NCI-H2029 treated with DMSO at 0.1 percent for 48 hours (cell line): ENCODE measurements around the gene E4F1.
"Not testable (repeated sequence)": the region's sequence is repeated elsewhere in the genome, so short reads cannot be mapped to it uniquely, and the experiment has no call there.

Source experiments
- DNase-seq: peaks from one replicate; lab custom pipeline; 2025; lab: John Stamatoyannopoulos, UW

E4F1 gene

DNA sequence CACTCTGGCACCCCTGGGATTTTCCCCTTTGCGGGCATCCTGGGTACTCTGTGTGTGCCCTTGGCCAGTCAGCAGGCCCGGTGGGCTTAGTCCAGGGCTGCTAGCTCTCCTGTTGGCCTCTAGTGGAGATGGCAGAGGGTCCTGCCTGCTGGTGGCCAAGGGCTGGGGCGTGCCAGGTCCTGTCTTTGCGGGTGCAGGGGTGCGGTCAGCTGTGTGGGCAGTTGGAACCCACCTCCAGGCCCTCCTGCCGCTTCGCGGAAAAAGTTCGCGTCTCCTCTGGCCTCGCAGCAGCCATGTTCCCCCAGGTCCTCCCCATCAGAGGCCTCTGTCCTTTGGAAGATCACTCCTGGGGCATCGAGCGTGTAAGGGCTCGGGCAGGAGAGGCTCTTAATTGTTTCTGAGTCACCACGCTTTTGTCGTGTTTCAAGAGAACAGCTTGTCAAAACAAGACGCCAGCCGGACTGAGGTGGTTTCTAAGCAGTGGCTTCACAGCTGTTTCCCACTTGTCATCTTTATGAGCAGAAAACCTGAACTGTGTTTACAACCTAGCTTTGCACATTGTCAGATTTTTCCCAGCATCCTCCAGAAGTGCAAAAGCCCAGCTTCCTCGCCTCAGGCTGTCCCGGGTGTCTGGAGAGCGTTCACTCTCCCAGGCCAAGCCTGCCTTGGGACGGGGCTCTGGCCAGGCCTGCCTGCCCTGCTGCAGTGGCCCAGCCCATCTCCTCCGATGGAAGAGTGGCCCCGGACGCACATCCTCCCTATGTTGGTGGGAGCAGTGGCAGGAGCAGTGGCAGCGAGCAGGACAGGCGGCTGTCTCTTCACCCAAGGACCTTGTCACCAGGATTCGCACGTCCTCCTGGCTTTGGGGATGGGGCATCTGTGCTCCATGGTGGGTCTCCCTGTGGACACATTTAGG, 7.9 kb downstream of the E4F1 start:
- no peak for DNase-seq

DNA sequence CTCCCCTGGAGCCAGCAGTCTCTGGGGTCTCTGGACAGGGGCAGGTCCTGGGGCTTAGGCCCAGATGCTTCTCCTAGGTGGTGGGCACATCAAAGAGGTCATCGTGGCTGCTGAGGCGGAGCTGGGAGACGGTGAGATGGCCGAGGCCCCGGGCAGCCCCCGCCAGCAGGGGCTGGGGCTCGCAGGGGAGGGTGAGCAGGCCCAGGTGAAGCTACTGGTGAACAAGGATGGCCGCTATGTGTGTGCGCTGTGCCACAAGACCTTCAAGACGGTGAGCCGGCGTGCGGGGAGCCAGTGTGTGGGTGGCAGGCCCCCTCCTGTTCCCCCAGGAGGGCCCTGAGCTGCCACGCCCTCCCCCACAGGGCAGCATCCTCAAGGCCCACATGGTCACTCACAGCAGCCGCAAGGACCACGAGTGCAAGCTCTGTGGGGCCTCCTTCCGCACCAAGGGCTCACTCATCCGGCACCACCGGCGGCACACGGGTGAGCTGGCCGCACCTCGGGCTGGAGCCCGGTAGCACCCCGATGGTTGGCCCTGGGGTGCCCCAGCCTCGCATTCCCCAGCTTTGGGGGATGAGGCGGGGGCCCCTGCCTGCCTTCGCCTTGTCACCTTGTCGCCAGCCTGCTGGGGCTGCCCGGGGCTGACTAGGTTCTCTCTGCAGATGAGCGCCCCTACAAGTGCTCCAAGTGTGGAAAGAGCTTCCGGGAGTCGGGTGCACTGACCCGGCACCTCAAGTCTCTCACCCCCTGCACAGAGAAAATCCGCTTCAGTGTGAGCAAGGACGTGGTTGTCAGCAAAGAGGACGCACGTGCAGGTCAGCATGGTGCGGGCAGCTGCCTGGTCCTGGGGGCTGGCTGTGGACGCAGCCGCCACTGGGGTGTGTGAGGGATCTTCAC, 9.0 kb downstream of the E4F1 start:
- DNase-seq: no peak

DNA sequence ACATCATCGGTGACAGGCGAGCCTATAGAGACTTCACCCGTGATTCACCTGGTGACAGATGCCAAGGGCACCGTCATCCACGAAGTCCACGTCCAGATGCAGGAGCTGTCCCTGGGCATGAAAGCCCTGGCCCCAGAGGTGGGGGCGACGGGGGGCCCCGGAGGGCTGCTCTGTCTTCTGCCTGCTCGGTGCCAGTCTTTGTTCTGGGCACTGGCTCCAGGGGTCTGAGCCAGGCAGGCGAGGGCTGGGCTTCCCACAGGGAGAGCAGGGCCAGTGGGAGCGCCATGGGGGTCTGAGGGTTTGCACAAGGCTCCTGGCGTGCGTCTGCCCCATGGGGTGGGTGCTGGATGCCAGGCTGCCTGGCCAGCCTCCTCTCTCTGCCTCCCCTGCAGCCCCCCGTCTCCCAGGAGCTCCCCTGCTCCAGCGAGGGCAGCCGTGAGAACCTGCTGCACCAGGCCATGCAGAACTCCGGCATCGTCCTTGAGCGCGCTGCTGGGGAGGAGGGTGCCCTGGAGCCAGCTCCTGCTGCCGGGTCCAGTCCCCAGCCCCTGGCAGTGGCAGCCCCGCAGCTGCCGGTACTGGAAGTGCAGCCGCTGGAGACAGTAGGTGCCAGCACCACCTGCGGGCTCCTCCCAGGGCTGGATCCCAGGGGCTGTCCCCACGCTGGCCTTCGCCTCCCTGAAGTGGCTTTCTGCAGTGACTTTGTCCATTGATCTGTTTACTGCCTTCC, 9.8 kb downstream of the E4F1 start:
- no peak for DNase-seq

DNA sequence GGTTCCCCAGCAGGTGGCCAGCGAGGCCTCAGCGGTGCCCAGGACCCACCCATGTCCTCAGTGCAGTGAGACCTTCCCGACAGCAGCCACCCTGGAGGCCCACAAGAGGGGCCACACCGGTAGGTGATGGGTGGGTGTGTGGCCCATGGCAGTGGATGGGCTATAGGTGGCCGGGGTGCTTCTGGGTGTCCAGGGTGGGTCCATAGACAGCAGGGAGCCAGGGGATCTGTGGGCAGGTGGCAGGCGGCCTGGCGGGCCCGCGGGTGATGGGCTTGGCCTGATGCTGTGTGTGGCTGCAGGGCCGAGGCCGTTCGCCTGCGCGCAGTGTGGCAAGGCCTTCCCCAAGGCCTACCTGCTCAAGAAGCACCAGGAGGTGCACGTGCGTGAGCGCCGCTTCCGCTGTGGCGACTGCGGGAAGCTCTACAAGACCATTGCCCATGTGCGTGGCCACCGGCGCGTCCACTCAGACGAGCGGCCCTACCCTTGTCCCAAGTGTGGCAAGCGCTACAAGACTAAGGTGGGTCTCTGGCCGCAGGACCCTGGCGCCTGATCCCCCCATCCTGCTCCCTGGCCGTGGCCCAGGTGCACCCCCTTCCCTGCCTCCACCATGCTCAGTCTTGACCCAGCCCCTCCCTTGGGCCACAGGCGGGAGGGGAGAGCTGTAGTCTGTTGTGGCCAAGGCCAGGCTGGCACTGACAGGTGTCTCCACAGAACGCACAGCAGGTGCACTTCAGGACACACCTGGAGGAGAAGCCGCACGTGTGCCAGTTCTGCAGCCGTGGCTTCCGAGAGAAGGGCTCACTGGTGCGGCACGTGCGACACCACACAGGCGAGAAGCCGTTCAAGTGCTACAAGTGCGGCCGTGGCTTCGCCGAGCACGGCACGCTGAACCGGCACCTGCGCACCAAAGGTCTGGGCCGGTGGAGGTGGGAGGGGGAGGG, 10.8 kb downstream of the E4F1 start:
- DNase-seq: peak; percentile 51

DNA sequence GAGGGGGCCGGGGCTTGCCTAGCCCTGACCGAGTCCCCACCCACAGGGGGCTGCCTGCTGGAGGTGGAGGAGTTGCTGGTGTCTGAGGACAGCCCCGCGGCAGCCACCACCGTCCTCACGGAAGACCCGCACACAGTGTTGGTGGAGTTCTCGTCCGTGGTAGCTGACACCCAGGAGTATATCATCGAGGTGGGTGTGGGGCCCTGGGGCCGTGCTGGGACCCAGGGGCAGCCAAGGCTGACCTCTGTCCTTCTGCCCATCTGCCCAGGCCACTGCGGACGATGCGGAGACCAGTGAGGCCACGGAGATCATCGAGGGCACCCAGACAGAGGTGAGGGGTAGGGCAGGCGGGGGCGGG, 11.4 kb downstream of the E4F1 start:
- DNase-seq: no peak

DNA sequence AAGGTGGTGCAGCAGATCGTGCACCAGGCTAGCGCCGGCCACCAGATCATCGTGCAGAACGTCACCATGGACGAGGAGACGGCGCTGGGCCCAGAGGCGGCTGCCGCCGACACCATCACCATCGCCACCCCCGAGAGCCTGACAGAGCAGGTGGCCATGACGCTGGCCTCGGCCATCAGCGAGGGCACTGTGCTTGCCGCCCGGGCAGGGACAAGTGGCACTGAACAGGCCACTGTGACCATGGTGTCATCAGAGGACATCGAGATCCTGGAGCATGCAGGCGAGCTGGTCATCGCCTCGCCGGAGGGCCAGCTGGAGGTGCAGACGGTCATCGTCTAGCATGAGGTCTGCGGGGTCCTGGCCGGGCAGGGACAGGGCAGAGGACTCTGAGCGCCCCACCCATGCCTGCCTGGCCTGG, 11.9 kb downstream of the E4F1 start:
- no peak for DNase-seq

DNA sequence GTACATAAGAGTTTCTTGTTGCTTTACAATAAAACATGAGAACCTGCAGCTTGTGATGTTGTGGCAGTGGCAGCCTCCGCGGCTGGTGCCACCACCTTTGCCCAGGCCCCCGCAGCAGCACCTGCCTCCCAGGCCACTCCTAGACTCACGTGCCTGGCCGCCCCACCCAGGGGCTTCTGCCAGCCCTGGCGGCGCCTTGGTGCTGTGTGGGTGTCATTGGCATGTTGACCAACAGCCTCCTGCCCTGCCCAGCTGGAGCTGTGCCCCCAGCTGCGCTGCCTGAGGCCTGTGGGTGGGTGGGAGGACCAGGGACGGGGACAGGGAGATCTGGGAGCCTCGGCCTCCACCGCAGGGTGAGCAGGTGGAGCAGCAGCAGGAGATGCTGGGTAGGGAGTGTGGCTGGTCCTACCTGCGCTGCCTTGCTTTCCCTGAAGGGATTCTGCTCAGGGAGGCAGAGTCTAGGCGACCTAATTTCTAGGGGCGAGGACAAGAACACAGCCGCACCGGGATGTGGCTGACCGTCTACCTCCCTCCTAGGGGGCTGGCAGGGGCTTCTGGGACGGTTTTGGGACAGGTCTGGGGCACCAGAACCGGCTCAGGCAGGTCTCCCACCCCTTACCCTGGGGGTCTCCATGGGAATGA, 12.4 kb downstream of the E4F1 start:
- no peak for DNase-seq

DNA sequence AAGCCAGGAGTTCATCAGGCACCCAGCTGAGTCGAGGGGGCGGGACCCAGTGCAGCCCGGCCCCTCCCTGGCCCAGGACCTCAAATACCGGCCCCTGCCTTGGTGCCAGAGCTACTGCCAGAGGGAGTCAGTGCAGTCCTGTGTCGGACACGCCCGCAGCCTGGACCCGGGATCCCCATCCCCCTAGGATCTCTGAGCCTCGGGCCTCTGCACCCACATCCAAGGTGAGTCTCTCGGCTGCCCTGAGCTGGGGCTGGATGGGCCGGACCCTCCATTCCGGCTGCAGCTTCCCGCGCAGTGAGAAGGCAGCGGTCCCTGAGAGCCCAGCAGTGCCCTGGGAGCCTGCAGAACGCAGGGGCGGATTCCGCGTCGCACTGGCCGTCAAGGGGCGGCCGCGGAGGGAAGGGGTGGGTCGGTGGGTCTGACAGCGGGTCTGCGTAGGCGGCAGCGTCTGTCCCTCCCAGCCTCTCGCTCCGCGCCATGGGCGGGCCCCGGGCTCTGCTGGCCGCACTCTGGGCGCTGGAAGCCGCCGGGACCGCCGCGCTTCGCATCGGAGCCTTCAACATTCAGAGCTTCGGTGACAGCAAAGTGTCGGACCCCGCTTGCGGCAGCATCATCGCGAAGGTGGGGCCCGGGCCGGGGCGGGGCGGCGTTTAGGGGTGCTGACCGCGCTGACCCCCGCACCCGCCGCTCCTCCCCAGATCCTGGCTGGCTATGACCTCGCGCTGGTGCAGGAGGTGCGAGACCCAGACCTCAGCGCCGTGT, 13.1 kb downstream of the E4F1 start, which contains the start of gene DNASE1L2:
Gene DNASE1L2, plus strand, starts transcription at position 108 of the 765 bp plus-strand sequence. Its CDS starts 373 bp downstream, at position 481.
- DNase-seq: no peak

DNA sequence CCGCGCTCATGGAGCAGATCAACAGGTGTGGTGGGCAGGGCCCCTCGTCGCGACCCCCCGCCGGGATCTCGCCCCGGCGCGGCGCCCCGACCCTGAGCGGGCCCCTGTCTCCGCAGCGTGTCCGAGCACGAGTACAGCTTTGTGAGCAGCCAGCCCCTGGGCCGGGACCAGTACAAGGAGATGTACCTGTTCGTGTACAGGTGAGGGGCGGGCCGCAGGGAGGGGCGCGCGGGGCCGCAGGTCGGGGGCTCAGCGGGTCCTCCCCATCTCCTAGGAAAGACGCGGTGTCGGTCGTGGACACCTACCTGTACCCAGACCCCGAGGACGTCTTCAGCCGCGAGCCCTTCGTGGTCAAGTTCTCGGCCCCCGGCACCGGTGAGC, 13.7 kb downstream of the E4F1 start:
- DNase-seq: no peak

DNA sequence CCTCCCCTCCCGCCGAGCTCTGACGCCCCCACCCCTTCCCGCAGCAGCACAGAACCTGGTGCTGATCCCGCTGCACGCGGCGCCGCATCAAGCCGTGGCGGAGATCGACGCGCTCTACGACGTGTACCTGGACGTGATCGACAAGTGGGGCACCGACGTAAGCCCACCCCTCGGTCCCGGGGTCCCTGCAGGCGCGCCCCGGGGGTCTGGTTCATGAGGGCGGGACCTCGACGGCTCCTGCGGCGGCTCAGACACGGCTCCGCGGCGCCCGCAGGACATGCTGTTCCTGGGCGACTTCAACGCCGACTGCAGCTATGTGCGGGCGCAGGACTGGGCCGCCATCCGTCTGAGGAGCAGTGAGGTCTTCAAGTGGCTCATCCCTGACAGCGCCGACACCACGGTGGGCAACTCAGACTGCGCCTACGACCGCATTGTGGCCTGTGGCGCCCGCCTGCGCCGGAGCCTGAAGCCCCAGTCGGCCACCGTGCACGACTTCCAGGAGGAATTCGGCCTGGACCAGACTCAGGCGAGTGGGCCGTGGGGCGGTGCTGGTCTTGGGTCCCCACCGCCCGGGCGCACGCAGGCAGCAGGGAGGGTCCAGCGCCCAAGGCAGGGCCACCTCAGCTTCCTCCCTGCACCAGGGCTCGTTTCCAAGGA, 14.2 kb downstream of the E4F1 start:
- DNase-seq: no peak

DNA sequence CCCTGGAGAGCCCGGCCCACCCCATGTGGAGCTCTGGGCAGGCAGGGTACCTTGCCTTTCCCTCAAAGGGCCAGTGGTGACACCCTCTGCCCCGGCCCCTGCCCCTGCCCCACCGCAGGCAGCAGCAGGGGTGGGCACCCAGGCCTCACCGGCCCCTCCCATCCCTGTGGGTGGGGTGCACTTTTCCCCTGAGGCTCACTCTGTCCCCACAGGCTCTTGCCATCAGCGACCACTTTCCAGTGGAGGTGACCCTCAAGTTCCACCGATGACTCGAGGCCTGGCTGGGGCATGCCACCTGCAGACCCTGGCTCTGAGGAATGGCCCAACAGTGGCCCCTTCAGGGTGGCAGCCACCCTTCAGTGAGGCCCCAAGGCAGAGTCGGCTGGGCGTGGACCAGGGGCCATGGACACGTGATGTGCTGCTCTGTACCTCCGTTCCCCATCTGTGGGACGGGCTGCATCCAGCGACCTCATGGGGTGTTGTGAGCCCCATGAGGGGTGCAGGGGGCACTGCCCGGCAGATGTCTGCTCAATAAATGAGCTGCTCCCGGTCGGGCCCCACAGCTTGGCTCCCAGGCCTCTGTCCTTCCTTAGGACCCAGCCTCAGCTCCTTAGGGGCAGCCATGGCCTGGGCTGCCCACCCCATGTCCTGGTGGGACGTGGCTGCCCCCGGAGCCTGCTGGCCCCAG, 14.9 kb downstream of the E4F1 start:
- no peak for DNase-seq

DNA sequence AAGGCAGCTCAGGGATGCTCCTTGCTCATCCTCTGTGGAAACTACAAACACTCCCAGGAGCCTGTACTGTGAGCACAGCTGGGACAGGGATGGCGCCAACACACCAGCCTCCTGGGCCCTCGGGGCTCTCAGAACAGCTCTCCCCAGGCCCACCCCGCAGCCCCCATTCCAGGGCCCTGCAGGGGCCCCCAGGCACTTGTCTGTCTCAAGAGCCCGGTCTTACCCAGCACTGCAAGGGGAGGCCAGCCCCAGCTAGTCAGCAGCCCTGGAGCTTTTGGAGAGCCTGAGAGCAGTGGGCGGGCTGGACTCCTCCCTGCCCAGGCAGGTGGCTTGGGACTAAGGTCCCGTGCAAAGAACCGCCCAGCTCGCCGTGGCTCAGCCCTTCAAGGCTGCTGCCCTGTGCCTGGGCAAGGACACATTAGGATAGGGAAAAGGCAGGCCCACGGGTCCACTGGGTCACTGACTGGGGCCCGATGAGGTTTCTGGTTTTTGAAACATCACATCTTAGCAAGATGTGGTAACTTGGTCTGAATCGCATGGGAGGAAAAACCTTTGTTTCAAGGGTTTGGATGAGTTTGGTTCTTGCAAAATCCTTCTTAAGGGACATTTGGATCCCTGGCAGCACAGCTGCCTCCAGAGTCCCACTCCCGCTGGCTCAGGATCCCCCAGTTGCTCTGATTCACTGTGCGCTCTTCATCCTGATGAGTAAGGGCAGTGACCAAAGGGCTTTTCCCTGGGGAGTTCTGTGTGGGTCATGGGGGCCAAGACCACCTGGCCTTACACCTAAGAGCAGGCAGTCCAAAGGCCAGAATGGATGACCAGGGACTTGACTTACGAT, 15.7 kb downstream of the E4F1 start:
- no peak for DNase-seq

DNA sequence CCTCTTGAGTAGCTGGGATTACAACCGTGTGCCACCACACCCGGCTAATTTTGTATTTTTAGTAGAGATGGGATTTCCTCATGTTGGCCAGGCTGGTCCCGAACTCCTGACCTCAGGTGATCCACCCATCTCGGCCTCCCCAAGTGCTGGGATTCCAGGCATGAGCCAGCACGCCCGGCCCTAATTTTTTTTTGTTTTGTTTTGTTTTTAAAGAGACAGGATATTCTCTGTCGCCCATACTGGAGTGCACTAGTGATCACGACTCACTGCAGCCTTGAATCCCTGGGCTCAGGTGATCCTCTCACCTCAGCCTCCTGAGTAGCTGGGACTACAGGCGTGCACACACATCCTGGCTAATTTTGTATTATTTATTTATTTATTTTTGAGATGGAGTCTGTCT, 16.9 kb downstream of the E4F1 start:
- not testable (repeated sequence) for DNase-seq

DNA sequence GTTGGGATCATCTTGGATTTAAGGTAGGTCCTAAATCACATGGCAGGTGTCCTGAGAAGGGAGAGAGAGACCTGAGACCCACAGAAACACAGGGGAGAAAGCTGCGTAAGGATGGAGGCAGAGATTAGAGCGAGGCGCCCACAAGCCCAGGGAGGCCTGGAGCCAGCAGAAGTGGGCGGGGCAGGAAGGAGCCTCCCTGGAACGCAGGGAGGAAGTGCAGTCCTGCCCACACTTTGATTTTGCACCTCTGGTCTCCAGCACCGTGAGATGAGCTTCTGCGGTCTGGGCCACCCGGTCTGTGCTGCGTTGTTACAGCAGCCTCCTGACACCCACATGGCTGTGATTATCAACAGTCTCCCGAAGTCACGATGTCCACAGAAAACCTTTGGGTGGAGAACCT, 19.2 kb downstream of the E4F1 start:
- no peak for DNase-seq

DNA sequence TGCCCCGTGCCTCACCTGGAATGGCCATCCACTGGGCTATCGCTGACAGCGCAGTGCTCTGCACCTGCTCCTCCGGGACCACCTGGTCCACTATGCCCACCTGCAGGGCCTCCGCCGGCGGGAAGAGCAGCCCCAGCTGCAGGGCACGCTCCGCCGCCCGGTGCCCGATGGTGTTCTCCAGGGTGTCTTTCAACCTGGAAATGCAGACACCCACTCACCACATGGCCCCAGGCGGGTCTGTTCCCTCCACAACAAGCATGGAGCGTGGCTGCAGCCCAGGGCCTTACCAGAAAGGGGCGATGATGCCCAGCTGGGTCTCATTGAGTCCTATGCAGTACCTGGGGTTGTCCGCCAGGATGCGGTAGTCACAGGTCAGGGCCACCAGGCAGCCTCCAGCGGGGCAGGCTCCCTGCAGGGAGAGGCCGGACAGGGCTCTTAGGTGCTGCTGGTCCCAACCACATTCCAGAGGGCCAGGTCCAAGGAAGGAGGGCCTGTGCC, 19.7 kb downstream of the E4F1 start:
- DNase-seq: no peak

DNA sequence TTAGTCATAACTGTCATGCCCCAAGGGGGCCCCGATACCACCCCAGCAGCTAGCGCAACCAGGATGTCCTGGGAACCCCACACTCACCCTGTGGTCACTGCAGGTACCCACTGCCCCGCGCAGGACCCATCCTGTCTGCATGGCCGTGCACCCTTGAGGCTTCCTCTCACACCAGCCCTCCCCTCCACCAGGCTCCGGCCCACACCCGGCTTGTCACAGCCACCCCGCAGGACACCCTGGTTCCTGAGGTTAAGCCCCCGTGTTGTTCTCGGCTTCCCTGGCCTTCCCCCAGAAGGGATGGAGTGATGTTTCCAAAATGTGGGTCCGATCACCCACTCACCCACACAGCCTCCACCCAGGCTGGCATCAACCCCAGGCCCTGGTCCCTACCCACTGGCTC, 20.4 kb downstream of the E4F1 start:
- DNase-seq: no peak

DNA sequence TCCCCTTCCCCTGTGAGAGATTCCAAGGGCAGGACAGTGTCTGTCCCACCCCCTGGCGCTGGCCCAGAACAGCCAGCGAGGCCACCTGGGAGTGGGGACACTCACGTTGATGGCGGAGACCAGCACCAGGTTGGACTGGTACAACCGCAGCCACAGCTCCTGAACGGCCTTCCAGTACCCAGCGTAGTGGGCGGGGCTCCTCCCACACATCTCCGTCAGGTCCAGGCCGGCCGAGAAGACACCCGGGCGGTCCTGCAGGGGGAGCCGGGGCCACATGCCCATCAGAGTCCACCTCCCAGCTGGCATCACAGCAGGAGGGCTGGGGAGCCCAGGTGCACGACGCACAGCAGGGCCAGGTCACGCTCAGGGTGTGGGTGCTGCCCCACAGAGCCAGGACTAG, 20.9 kb downstream of the E4F1 start:
- DNase-seq: no peak
